ENCODE measurements around the gene TXNDC16.

Gene TXNDC16

GRCh38 chr14:52455291-52456088 lies 96.8 kb downstream of the TXNDC16 start:
- DNase-seq (ENCODE audit: low read depth) = no peak

DNA sequence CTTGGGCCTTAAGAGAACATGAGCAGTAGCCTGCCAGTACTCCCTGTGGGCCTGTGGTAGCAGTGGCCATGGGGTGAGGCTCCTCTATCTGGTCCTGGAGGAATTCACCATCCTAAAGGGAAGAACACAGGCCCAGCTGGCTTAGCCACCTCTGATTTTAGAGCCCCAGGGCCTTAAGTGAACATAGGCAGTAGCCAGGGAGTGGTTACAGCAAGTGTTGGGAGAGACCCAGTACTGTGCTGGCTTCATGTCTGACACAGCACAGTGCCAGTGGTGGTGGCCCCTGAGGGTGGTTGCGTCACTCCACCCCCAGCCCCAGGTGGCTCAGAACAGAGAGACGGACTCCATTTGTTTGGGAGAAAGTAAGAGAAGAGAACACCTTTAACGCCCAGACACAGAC lies 105.1 kb downstream of the TXNDC16 start:
- DNase-seq (ENCODE audit: low read depth) = no peak

DNA sequence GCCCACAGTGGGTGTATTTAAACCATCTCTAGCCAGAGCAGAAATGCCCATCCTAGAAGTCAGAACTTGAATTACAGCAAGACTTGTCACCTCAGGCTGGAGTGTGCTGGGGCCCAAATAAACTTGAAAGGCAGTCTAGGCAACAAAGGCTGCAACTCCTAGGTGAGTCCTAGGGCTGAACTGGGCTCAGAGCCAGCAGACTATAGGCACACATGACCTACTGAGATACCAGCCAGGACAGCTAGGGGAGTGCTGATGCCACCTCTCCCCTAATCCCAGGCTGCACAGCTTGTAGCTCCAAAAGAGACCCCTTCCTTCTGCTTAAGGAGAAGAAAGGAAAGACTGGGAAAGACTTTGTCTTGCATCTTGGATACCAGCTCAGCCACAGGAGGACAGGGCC lies 106.0 kb downstream of the TXNDC16 start:
- DNase-seq (ENCODE audit: low read depth) = no peak

- DNase-seq (ENCODE audit: low read depth) = no peak
These were observed 108.8 kb downstream of the TXNDC16 start for GRCh38 chr14:52443506-52443905.

DNA sequence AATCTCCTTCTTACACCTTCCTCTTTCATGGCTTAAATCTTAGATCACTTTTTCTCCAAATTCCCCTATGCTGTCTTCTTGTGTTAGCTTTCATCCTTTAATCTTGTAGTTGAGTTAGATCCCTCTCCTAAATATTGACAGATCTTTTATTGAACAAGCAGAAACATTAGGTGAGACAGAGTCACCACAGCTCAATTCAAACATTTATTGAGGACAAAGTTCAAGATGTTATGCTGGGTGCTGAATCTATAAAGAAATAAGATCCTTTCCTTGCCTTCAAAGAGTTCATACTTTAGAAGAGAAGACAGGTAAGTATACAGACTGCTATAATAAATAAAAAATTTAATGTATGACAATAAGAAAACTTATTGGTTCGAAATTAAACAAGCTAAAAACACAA lies 109.7 kb downstream of the TXNDC16 start:
- no peak for DNase-seq (ENCODE audit: low read depth)

GRCh38 chr14:52442166-52442565 lies 110.1 kb downstream of the TXNDC16 start:
- DNase-seq (ENCODE audit: low read depth) = no peak

DNA sequence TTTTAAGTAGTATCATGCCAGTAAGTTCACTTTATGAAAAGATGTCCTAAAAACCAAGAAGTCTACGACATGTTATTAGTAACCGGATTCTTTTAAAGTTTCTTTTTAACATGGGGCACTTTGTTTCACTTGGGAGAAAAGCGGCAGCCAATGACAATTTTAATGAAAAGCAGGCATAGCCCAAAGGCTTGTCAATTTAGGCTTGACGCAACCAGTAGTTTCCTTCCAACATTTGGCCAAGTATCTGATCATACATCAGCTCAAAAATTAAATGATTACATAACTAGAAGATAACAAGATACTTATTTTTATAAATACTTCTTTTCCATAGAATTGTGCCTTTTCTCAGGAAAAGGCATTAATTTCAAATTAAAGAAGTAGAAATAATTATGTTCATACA lies 112.8 kb downstream of the TXNDC16 start:
- DNase-seq (ENCODE audit: low read depth) = no peak

- DNase-seq (ENCODE audit: low read depth) = no peak
These were observed 117.3 kb downstream of the TXNDC16 start for GRCh38 chr14:52434955-52435354.

DNA sequence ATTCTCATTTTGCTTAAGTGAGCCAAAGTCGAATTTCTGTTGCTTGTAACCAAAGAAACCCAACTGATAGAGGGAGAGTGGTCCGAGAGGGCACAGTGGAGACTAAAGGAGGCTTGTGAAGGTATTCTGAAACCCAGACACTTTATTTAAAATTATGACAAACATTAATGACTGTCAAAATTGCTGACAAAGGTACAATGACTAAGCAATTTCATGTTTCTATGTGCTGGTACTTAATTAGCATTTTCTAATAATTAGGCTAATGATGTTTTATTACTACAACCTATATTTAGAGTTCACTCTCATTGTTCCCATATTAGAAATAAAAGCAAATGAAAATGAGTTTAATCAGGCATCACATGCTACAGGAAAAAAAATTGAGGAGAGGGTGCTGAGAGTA lies 121.8 kb downstream of the TXNDC16 start:
- DNase-seq (ENCODE audit: low read depth) = no peak

DNA sequence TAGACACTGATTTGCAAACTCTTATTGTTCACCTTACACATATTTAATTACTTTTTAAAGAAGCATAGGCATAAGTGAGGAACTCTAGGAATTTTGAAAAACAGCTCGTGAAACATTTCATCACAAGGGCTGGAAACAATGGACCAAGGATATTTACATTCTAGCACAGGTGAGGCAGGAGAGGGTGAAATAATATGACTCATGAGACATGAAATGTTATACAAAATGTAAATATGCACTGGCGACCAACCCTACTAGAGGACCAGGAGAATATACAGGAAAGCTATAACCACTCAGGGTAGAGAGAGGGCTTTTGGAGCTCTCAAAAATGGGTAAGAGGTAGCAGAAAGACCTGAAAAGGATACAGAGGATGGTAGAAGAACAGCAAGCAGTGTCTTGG lies 122.9 kb downstream of the TXNDC16 start:
- DNase-seq (ENCODE audit: low read depth) = no peak

DNA sequence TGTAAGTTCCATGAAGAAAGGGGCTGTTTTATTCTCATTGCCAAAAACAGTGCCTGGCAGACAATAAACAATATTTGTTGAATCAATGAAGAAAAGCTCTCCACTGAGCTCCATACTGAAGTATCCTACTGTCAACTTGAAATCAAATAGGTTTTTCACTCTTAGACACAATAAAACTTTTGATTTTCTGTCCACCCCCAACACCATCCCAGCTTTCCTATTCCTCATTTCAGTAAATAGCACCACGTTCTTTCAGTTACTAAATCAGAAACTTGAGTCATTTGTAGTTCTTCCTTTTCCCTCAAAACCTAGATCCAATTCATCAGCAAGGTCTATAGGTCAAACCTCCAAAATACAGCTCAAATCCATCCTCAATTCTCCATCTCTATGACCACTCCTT lies 124.8 kb downstream of the TXNDC16 start:
- DNase-seq (ENCODE audit: low read depth) = no peak

DNA sequence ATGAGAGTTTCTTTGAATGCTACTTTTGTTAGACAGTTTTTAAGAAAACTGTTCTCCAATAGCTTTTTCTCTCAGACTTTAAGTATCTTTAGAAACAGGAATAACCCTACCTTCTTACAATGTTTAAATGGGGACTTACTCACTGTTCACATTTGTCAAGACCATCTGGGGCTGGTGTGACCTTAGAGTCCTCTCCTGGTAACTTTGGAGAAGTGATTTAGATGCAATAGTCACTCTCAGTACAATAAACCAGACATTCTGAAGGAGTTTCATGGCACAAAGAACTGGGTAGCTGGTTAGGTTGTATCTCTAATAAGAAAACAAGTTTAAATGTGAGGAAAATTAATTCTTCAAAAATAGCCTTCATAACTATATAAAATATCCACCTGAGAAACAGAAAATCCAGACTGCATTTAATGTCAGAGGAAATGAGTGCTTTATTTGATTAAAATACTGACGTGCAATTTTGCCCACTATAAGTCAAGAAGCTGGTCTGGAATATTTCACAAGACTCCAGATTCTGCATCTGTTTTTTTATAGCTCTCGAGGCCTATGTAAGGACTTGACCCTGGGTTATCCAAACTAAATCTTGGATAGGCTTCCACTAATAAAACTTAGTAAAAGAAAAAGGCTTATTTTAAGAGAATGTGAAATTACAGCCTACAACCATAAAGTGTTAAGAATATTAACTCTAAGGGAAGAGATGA lies 129.5 kb downstream of the TXNDC16 start:
- DNase-seq (ENCODE audit: low read depth) = no peak

DNA sequence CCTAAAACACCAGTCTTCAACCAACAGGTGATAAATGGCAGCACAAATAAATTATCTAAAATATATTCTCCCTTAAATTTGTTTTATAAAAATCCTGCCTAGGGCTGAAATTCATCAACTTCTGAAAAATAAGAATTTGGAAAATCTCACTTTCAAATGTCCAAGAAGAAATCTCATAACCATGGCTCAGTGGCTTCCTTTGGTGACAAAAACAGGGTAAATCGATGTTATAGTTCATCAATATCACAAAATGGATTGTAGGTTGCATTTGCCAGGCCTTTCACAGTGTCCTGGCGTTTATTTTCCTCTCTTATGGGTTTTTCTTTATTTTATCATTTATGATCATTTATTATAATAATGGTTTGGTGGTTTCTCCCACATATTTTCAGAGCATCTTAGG lies 135.2 kb downstream of the TXNDC16 start:
- no peak for DNase-seq (ENCODE audit: low read depth)

GRCh38 chr14:52413729-52414408 lies 138.4 kb downstream of the TXNDC16 start:
- no peak for DNase-seq (ENCODE audit: low read depth)

GRCh38 chr14:52412426-52412825 lies 139.9 kb downstream of the TXNDC16 start:
- no peak for DNase-seq (ENCODE audit: low read depth)

DNA sequence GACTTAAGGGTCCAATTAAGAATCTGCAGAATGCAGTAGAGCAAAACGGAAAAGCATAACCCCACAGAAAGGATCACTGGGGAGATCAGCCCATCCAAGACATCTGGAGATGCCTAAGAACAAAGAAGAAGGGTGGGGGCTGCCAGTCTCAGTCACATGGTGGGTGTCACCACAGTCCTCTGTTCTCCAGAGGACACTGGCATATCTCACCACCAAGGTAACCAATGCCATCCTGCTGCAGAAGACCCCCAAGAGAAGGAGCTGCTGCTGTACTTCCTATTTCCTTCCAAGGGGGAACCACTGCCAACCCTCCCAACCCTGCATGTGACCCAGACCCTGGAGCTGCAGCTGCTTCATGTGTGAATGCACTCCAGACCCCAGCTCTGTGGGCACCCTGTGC lies 147.0 kb downstream of the TXNDC16 start:
- DNase-seq (ENCODE audit: low read depth) = no peak

DNA sequence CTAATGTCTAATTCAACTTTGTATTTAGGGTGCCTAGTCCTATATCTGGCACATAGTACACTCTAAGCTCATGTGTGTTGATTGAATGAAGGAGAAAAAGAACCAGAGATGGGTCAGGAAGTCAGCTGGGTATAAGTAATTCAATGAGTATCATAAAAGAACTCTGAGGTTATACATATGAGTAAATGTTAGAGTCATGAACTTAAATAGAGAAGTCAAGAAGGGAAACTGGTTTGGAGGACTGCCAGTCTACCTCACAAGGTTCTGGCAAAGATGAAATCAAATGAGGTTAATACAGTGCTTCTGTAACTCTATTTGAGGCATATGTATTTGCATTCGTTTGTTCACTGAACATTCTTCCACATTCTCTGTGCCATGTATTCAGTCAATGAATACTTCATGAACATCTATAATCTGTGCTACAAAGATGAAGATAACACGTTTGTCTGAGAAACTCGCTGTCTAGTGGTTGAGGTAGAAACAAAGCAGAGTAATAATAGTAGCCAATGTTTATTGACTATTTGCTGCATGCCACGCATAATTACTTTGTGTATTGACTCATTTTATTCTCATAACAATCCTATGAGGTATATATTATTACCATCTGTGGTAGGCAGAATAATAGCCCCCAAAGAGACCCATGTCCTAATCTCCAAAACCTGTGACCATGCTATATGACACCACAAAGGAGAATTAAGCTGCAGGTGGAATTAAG lies 149.3 kb downstream of the TXNDC16 start:
- no peak for DNase-seq (ENCODE audit: low read depth)

- DNase-seq (ENCODE audit: low read depth) = no peak
These were observed 151.5 kb downstream of the TXNDC16 start for GRCh38 chr14:52400846-52401245.

- DNase-seq (ENCODE audit: low read depth) = no peak
These were observed 152.2 kb downstream of the TXNDC16 start for GRCh38 chr14:52399921-52400595.

DNA sequence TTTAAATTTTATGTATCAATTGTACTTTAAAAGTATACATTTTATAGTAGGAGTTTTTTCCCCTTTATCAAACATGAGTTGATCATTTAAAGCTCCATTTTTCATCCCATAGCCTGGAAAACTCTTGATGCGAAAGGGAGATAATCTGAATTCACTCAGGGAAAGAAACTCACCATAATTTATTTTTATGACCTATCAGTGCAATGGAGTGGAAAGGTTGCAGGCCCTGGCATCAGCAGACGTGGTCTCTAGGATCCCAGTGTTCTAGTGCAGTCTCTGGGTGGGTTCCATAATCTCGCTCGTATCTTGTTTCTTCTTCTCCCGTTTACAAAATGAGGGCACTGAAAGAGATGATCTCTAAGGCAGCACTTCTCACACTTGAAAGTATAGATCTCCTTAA lies 153.2 kb downstream of the TXNDC16 start:
- DNase-seq (ENCODE audit: low read depth) = no peak

- DNase-seq (ENCODE audit: low read depth) = no peak
These were observed 154.5 kb downstream of the TXNDC16 start for GRCh38 chr14:52397844-52398243.

DNA sequence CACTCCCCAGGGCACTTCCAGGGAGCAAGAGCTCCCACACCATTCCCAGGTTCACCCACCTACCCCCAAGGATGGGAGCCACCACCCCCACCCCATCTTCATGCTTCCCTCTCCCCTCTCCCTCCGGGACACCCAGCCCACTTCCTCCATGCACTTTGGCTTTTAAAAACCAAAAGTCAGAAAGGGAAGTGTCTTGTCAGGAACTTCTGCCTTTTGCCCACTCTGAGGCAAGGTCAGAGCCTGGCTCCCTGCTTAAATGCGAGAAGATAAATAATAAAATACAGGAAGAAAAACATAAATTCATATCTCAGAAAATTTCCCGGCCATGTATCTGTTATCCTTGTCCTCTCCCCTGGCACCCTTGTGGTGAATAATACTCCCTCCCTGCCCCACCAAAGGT lies 156.6 kb downstream of the TXNDC16 start:
- no peak for DNase-seq (ENCODE audit: low read depth)

Data from stimulated activated CD8-positive, alpha-beta memory T cell treated with anti-CD3 and anti-CD28 coated beads, Interleukin-15, amount 100 ng/mL, for 1 hour (primary cell).